Measurements from ENCODE around the gene DTX4.

Gene DTX4

GRCh38 chr11:59192446-59193020, 20.6 kb downstream of the DTX4 start:
- DNase-seq (ENCODE audit: low read depth), result no peak

- DNase-seq (ENCODE audit: low read depth), result no peak
Measured at GRCh38 chr11:59193587-59194130, 21.7 kb downstream of the DTX4 start.

GRCh38 chr11:59195586-59195985, 23.7 kb downstream of the DTX4 start:
- no peak for DNase-seq (ENCODE audit: low read depth)

- DNase-seq (ENCODE audit: low read depth), result no peak
Measured at GRCh38 chr11:59196777-59197176, 24.8 kb downstream of the DTX4 start.

- no peak for DNase-seq (ENCODE audit: low read depth)
Measured at GRCh38 chr11:59197991-59198390, 26.1 kb downstream of the DTX4 start.

DNA sequence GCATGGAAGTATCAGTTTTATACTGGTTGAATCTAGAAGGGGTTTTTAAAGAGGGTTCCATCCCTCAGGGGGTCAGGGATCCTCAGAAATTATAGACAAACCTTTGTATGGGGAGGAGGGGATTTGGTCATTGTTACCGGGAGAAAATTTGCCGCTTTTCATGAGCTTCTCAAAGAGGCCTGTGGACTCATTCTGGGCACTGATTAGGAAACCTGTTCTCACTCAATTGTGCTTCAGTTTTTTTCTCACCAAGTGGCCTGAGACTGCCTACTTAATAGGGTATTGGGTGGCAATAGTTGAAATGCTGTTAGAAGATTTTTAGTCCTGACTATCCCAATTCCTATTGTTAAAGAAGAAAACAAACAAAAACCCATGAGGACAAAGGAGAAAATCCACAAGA, 26.8 kb downstream of the DTX4 start:
- DNase-seq (ENCODE audit: low read depth), result no peak

DNA sequence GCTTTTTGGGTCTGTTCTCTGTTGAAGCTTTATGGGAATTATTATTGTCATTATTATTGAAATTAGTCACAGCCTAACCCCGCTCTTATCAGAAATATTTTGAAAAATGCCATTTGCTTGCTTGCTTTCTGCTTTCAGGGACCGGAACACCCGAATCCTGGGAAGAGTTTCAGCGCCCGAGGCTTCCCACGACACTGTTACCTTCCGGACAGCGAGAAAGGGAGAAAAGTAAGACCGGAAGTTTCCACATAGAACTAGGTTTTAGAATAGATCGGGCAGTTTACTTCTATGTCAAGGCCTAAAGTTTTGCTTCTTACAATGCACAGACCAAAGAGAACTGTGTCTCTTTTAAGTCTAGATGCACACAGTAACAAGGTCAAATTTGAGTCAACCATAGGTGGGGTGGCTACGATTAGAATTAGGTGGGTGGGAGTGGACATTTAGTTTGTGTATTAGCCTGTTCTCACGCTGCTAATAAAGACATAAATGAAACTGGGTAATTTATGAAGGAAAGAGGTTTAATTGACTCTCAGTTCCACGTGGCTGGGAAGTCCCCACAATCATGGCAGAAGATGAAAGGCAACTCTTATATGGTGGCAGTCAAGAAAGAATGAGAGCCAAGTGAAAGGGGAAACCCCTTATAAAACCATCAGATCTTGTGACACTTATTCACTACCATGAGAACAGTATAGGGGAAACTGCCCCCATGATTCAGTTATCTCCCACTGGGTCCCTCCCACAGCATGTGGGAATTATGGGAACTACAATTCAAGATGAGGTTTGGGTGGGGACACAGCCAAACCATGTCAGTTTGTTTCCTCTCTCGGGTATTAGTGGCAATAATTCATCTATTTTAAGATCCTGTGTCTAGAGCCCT, 27.9 kb downstream of the DTX4 start:
- no peak for DNase-seq (ENCODE audit: low read depth)

- DNase-seq (ENCODE audit: low read depth), result no peak
Measured at GRCh38 chr11:59200423-59200746, 28.5 kb downstream of the DTX4 start.

GRCh38 chr11:59201353-59201752, 29.4 kb downstream of the DTX4 start:
- no peak for DNase-seq (ENCODE audit: low read depth)

- DNase-seq (ENCODE audit: low read depth), result no peak
Measured at GRCh38 chr11:59204746-59205145, 32.8 kb downstream of the DTX4 start.

- no peak for DNase-seq (ENCODE audit: low read depth)
Measured at GRCh38 chr11:59205648-59206047, 33.7 kb downstream of the DTX4 start.

GRCh38 chr11:59206635-59207034, 34.7 kb downstream of the DTX4 start:
- no peak for DNase-seq (ENCODE audit: low read depth)

GRCh38 chr11:59207988-59208451, 36.1 kb downstream of the DTX4 start:
- DNase-seq (ENCODE audit: low read depth), result no peak

GRCh38 chr11:59208956-59209355, 37.0 kb downstream of the DTX4 start:
- DNase-seq (ENCODE audit: low read depth), result no peak

DNA sequence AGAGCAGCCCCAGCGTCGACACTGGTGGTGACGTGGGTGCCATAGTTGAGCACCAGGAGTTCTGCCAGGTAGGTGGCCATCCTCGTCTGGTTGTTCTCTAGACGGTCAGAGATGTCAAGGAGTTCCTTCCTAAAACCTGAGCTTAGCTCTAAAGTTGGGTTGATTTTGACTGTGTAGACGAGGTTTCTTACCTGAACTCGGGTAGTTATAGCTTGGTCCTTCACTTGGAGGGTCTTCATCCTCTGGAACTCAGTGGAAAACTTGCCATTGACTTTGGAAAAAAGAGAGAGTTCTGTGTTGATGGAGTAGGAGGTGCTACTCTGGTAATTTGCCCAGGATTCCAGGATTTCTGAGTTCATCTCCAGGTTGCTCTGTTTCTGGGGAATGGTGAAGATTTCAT, 40.3 kb downstream of the DTX4 start:
- no peak for DNase-seq (ENCODE audit: low read depth)

- no peak for DNase-seq (ENCODE audit: low read depth)
Measured at GRCh38 chr11:59212744-59213631, 41.1 kb downstream of the DTX4 start, which contains the start of gene MPEG1. Gene MPEG1, minus strand, starts transcription at chr11:59212927. Its CDS starts 62 bp downstream, at chr11:59212865.

GRCh38 chr11:59214141-59214893, 42.4 kb downstream of the DTX4 start:
- DNase-seq (ENCODE audit: low read depth), result no peak

DNA sequence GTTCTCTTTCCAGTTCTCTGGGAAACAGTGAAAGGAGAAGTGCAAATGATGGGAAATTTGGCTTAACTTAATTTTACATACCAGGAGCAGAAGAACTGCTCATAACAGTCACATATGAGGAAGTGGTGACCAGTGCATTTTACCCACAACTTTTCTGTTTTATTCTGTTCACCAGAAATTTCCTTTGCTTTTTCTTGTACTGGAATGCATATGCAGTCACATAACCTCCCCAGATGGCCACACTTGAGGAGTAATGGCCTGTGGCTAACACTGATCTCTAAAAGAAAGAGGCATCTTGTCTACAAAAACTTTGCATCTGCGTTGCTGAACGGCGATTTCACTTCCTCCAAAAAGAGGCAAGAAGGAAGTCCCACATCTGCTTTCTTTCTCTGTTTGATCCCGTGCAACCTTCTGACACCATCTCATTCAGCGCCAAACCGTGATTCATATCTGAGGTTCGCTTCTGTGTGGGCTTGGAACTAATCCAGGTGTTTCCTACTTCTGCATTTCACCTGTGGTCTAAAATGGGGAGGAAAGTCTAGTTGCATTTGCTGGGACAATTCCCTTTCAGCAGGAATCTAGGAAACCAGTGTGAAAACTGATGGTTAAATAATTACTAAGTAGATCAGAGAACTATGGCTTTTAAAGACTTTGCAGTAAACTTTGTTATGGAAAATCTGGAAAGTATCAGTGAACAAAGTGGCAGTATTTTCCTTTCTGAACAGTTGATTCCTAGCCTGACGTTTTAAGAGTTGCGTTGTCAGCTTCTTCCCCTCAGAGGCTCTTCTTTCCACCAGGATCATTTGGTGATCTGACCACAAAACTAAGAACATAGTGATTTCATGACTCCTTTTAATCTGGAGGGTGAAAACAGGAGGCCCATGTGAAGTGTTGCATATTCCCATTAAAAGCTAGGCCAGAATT, 45.0 kb downstream of the DTX4 start:
- DNase-seq (ENCODE audit: low read depth), result no peak

DNA sequence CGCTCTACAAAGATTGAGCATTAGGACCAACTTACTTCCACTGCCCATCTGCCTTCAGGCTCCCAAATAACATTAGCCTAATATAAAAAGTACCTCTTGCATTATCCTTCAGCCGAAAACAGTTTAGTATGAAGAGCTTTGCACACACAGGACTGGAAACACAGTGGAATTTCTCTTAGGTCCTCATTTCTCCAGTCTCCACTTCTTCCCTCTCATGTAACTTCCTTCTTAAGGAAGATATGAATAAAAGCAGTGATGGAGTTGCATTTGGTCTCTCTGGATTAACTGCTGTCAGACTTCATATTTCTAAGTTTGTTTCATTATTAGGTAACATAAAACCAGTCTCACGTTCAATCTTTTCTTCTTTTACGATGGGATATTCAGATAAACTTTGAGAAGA, 46.4 kb downstream of the DTX4 start:
- no peak for DNase-seq (ENCODE audit: low read depth)

- no peak for DNase-seq (ENCODE audit: low read depth)
Measured at GRCh38 chr11:59218893-59219292, 47.0 kb downstream of the DTX4 start.
